HG03558 (cell line): ENCODE measurements around the gene INSIG1.

Experiments
- ATAC-seq: cut with Tn5 transposase; IDR thresholded peaks from one replicate; pipeline ENCODE4 v1.9.1; 2021; ENCODE audit warnings: moderate number of reproducible peaks; ENCODE audit not compliant: unreplicated experiment; ENCODE audit errors: extremely low read depth

INSIG1 gene

GRCh38 chr7:155298834-155299534 lies 1.3 kb downstream of the INSIG1 start:
- ATAC-seq, result peak; percentile 56

- no peak for ATAC-seq
These were observed 2.0 kb downstream of the INSIG1 start for GRCh38 chr7:155299535-155300202.

- no peak for ATAC-seq
These were observed 3.2 kb downstream of the INSIG1 start for GRCh38 chr7:155300641-155301452.

GRCh38 chr7:155303039-155303593 lies 5.4 kb downstream of the INSIG1 start:
- ATAC-seq, result no peak

- ATAC-seq, result no peak
These were observed 6.2 kb downstream of the INSIG1 start for GRCh38 chr7:155303897-155304296.

GRCh38 chr7:155305231-155305904 lies 7.7 kb downstream of the INSIG1 start:
- ATAC-seq, result no peak

GRCh38 chr7:155306673-155307470 lies 9.2 kb downstream of the INSIG1 start:
- no peak for ATAC-seq

- no peak for ATAC-seq
These were observed 10.8 kb downstream of the INSIG1 start for GRCh38 chr7:155308330-155309020.

GRCh38 chr7:155309021-155309338 lies 11.3 kb downstream of the INSIG1 start:
- no peak for ATAC-seq

- no peak for ATAC-seq
These were observed 12.9 kb downstream of the INSIG1 start for GRCh38 chr7:155310425-155311114.

GRCh38 chr7:155311826-155312537 lies 14.3 kb downstream of the INSIG1 start:
- ATAC-seq, result no peak

- no peak for ATAC-seq
These were observed 15.0 kb downstream of the INSIG1 start for GRCh38 chr7:155312633-155313032.

- no peak for ATAC-seq
These were observed 15.4 kb downstream of the INSIG1 start for GRCh38 chr7:155313096-155313495.

- ATAC-seq, result no peak
These were observed 18.3 kb downstream of the INSIG1 start for GRCh38 chr7:155315977-155316376.

- no peak for ATAC-seq
These were observed 18.9 kb downstream of the INSIG1 start for GRCh38 chr7:155316427-155317113.

GRCh38 chr7:155317114-155317434 lies 19.4 kb downstream of the INSIG1 start:
- ATAC-seq, result no peak

- no peak for ATAC-seq
These were observed 20.6 kb downstream of the INSIG1 start for GRCh38 chr7:155318245-155318644.
